Measurements from ENCODE around the gene ADD1.
"Not testable (repeated sequence)": the region's sequence is repeated elsewhere in the genome, so short reads cannot be mapped to it uniquely, and the experiment has no call there.

ADD1 gene

DNA sequence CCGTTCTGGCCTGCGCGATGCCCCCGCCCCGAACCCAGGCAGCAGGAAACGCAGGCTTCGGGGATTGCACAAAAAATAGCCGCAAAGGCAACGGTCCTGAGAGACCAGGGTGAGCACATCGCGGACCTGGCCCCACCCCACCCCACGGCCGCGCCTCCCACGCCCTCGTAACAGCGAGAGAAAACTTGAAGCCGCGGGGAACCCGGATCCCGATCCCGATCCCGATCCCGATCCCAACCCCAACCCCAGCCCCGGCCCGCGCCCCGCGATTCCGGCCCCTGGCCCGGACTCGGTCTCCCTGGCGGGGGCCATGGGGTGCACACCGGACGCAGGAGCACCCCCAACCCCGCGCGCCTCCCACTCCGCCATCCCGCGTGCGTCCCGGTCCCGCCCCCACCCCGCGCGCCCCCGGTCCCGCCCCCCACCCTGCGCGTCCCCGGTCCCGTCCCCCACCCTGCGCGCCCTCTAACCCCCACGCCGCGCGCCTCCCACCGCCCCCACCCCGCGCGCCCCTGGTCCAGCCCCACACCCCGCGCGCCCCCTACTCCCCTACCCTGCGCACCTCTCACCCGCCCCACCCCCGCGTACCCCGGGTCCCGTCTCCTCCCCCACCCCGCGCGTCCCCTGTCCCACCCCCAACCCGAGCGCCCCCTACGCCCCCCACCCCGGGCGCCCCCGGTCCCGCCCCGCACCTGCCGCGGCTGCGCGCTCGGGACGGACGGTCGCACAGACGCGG, 90.6 kb downstream of the ADD1 start:
- peak; percentile 56 for DNase-seq (ENCODE audit: low read depth)

DNA sequence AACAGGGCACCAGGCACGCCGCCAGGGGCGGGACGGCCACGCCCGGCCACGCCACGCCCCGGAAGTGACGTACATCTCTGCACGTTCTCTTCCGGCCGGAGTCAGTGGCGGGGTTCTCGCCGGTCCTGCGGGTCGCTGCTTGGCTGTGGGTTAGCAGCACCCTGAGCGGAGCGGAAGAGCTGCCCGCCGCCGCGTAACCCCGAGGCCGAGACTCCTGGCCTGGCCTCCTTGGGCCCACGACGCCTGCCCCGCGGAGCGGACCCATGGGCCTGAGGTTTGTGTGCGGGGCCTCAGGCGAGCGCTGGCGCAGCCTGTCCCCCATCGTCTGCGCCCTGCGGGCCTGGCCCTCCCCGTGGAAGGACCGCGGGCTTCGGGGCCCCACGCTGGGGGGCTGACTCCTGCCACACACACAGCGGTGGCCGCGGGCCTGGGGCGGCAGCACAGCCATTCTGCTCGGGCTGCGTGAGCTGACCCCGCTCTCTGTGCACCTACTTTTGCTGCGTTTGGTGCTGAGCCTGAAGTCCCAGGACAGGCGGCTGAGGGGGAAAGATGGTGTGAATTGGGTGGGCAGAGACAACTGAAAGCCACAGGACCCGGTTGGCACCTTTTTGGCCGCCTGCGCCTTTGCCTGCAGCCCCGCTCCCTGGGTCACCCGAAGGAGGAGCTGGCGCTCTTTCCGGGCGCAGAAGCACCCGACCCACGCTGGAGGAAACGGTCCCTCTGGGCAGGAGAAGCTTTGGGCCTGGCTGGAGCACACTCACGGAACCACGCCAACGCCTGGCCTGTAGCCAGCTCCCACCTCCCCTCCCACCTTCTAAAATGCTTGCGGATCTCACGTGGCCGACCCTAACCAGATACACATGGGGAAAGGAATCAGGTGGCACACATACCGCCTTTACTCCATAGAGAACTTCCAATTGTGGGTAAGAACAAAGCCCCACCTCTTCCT, 91.4 kb downstream of the ADD1 start:
- peak; percentile 90 for DNase-seq (ENCODE audit: low read depth)

DNA sequence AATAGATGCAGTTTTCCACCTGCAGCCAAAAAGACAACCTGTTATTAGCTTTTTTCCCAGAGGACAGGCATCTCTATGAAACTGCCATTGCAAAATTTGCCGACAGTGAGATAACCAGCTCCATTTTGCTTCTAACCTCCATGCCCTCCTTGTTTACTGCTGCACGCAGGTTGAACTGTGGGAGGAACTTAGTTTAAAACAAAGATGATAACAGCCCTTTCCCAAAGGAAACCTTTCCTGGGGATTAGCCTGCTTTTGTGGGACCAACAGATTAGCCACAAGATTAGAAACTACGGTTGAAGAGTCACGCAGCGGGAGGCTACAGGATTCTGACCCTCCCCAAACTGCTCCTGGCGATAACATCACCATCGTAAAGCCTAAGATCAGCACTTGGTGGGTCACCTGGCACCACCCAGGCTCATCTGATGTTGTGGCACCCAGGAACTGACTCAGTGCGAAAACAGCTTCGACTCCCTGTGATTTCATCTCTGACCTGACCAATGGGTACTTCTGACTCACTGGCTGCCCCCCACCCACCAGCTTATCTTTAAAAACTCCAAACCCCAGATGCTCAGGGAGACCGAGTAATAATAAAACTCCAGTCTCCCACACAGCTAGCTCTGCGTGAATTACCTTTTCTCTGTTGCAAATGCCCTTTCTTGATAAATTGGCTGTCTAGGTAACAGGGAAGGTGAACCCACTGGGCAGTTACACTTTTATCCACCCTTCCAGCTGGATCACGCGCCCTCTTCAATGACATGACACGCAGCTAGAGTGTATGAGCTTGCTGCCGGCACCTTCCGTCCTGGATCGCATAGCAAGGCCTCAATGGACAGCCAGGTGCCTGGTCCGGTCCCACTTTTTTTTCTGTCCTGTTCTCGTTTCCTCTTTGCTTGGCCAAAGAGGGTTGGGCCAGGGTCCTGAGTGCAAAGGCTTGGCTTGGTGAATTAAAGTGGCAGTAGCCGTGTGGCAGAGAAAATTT, 92.4 kb downstream of the ADD1 start:
- DNase-seq (ENCODE audit: low read depth), result peak; percentile 61

DNA sequence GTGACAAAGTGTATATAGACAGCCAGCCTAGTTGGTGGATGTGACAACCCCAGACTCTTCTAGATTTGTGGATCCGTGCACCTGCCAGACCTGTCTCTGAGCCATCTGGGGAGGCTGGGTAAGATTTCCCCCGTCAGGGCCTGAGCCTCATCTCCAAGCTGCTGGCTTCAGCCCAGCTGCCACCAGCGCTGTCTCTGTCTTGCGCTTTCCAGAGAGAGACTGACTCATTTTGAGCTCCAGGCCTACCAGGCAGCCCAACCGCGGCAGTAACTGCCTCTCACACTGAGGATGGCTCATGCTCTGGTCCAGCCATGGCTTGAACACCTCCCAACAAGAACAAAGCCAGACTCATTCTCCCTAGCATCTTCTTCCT, 93.1 kb downstream of the ADD1 start:
- DNase-seq (ENCODE audit: low read depth), result peak; percentile 75

DNA sequence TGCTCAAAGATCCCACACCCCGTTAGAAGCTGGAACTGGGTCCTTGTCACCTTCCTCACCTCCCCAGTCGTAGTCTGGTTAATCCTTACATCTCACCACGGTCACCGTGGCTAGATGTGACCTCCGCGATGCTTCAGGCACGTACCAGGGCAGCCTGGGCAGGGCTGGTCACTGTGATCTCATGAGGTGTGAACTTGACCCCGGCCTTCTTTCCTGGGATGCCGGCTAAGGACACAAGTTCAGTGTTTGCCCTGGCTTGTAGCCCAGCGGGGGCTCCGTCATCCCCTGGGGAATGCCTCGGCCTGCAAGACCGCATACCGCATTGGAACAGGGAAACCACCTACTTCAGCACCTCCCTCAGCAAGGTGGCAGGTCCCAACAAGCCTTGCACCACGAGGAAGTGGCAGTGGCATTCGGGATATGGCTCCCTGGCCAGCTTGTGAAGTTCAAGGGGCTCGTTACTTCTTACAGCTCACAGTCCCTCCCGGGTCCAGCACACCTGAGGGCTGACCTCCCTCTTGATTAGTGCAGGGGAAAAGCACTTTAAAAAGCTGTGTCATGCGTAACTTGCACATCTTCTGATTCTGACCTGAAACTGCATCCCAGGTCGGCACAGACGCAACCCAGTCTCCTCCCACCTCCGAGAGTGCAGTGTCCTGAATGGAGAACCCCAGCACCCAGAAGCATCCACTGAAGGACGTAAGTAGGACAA, 93.7 kb downstream of the ADD1 start:
- no peak for DNase-seq (ENCODE audit: low read depth)

DNA sequence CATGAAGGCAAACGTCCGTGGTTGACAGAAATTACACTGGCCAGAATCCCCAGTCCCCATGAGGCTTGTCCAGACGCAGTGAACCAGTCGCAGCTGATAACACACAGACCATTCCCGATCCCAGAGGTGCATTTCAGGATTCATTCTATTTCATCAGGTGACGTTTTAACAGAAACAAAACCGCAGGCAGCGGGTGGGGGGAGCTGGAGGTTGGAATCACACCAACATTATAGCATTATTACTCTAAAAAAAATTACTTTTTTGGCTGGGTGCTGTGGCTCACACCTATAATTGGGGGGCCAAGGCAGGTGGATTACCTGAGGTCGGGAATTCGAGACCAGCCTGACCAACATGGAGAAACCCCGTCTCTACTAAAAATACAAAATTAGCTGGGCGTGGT, 94.3 kb downstream of the ADD1 start:
- DNase-seq (ENCODE audit: low read depth), result no peak

DNA sequence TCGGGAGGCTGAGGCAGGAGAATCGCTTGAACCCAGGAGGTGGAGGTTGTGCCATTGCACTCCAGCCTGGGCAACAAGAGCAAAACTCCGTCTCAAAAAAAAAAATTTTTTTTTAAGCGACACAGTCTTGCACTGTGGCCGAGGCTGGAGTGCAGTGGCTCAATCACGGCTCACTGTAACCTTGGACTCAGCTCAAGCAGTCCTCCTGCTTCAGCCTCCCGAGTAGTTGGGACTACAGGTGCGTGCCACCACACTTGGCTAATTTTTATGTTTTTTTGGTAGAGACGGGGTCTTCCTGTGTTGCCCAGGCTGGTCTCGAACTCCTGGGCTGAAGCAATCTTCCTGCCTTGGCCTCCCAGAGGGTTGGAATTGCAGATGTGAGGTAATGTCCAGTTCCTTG, 94.8 kb downstream of the ADD1 start:
- DNase-seq (ENCODE audit: low read depth), result not testable (repeated sequence)

DNA sequence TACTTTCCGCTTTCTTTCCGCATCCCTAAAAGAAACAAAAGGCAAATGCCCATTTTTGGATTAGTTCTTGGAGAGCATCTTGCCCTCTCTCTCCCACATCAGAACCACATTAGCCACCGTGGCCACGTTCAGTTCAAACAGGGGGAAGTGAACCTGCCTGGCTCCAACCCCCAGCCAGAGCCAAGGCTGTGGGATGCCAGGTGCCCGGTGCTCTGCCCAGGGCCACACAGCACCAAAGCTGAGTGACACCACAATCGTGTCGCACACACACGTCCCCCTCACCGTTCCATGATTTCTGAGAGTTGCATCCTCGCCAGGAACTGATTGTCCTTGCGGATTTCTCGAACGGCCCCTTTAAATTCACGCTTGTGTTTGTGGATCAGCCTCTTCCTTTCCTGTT, 95.3 kb downstream of the ADD1 start:
- DNase-seq (ENCODE audit: low read depth), result no peak

DNA sequence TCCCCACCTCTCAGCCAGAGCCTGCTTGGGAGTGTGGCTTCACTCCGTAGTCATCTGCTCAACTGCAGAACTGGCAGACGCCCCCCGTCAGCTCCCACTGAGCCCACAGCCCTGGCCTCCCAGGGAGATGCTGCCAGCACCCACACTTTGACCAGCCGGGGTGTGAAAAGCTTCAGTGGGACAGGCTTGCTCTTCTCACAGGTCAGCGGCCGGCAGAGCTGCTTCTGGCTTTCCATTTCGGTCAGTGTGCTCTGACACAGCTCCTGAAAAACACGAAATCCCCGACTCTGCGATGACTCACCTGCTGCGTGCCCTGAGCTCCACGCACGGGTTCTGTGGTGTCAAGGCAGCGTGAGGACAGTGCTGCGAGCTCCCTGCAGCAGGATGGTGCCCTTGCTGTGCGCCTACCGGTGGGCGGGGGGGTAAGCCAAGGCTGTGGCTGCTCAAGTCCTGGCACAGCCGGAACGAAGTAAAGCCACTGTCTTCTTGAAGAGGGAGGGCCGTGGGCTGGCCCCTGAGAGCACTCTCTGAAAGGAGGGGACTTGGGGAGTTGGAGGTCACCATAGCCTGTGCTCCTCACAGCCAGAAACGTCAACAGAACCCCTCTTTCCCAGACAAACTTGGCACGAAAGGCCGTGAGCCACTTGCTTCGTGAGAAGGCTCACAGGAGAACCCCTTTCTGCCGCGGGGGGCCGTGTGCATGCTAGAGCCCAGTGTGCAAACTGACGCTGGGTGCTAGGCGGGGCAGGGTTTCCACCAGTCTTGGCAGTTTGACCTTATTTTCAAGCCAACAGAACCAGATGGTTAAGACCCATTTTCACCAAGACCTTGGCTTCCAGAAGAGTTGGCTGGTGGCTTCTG, 96.0 kb downstream of the ADD1 start:
- DNase-seq (ENCODE audit: low read depth), result no peak

DNA sequence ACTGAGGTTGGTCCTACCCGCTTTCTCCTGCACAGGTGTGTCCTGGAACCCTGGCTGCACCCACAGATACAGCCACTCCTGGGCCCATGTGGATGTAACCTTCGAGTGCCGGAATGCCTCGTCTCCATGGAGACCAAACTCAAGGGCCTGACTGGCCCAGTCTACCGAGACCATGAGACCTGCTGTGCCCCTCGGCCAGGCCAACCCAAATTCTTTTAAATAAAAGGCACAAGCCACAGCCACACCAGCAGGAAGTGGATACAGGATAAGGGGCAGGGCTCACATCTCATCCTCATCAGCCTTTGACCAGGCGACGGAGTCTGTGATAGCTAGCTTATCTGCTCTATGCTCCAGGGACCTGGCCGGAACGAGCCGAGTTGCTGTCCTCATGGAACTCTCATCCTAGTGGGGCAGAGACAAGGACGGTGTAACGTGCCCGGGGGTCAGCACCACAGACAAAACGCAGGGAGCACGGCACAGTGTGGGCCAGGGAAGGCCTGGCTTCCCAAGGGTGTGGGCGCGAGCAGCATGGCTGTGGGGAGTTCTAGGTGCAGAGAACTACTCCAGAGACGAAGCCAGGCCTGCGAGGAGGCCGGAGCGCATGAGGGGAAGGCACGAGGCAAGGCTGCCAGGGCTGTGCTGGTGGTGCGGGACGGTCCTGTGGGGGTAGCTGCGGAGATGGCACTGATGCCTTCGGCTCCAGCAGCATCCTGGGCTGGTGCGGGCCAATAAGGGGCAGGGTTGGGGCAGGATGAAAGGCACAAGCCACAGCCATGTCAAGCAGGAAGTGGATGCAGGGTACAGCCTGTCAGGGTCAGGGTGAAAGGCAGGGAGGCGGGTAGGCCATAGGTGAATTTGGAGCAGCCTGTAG, 96.9 kb downstream of the ADD1 start:
- DNase-seq (ENCODE audit: low read depth), result no peak

DNA sequence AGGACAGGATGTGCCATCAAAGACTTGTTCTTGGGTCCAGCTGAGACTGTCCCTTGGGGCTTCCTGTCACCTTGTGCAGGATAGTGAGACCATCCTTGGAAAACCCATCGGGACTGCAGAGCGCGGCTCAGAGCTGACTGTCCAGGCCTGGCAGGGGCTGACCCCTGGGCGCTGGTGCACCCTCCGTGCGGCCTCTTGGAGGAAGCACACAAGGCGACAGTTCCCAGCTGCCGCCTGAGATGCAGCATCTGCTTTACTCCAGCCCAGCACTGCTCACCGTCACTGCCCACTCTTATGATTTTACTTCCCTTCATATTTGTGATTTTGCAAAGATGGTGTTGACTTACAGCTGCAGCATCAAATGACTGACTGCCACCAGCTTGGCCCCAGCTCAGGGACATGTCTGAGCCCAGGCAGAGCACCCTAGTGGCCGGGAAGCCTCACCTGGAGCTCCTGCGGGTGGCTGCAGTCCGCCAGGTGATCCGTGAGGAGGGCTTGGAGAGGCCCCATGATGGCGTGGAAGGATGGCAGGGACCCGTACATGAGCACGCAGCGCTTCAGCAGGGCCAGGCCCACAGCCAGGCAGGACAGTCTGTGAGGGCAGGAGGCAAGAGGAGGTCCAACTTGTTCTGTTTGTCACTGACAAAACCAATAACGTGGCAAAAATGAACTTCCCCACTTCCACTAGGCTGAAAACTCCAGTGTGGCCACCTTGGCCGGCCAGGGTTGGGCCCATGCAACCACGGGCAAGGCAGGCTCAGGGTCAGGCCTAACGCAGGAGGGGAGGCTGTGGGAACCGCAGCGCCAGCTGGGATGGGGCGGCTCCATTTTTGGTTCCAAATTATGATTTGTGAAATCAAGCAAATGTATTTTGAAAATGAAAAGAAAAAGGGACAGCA, 97.7 kb downstream of the ADD1 start:
- DNase-seq (ENCODE audit: low read depth), result no peak

DNA sequence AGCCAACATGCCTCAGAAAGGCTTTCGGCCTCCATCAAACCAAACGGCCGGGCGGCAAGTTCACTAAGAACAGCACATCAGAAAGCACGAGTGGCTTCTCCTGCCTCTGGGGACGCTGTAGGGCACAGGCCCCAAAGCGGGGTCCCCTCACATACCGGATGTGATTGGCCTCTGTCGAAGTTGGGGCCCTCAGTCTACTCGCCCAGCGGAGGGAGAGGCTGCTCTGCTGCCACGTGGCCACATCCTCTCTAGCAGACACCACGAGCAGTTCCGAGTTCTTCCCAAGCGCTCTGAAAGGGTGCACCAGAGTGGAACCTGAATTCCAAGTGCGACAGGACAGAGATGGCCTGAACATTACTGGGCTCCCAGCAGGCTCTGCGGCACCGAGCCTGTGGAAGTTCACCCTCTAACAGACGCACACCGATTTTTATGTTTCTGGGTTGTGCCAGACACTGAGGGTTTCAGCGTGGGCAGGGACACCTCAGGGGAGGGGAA, 98.4 kb downstream of the ADD1 start:
- no peak for DNase-seq (ENCODE audit: low read depth)

DNA sequence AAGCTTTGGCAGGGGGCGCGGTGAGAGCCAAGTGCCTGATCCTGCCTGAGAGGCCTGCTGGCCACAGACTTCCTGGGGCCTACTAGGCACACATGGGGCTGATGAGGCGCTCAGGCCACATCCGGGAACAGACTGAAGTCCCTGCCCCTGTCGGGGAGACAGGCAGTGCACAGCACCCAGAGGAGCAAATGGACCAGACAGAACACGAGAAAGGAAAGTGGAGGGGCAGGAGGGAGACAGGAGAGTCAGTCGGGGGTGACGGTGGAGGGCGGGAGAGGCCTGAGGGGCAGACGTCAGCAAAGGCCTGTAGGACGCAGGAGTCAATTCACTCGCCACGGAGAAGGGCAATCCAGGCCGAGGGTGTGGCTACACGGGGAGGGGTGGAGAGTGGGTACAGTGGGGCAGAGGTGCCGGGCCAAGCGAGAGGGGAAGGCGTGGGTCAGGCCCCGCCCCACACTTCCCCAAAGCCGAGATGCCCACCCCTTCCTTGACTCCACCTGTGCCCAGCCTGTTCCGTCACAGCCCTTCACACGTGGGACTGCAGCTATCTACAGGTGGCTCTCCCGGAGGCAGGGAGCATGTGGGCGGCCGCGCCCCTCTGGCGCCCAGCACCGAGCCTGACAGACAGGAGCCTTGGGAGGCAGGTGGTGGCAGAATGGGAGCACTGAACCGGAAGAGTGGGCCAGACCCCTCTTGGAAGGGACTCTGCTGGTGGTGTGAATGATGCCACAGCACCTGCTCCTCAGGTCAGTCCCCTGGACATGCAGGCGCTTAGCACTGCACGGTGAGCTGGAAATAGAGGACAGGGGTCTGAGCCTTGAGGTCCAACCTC, 99.1 kb downstream of the ADD1 start:
- DNase-seq (ENCODE audit: low read depth), result no peak

DNA sequence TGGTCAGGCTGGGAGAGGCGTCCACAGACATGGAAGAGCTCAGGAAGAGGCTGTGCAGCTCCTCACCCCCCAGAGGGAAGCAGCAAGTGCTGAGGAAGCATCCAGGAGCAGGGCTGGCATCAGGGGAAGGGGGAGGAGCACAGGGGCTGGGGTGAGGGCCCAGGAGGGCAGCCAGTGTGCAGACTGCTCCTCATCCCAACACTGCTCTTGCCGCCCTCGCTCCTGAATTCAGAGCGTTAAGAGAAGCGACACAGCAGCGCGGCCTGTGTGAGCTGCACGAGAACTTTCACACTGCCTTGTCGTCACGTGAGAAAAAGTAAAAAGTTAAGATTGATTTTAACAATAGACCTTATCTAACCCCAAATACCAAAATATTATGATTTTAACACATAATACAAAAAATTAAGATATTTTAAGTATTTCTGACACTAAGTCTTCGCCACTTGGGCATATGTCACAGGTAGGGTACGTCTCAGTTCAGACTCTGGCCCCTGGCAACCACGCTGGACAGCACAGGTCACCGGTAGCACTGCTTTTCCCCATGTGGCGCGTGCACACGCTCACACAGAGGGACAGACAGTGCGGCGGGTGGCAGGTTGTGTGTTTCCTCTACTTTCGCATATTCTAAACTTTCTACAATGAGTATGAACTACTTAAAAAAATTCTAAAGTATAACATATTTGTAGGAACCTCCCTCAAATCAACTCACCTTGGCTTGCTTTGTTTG, 99.9 kb downstream of the ADD1 start:
- no peak for DNase-seq (ENCODE audit: low read depth)

DNA sequence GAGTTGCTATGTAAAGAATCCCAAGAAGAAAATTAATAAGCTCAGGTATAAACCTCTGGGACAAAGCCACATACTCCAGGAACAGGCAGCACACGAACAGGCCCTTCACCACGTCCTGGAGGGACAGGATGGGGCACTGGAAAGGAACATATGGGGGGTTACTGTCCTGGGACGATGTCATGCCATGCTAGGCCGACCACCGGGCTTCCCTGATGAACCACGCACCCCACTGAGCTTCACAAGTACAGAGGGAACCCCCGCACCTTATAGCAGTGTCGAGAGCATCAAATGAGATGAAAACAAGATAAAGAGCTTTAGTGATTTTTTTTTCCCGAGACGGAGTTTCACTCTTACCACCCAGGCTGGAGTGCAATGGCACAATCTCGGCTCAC, 100.4 kb downstream of the ADD1 start:
- DNase-seq (ENCODE audit: low read depth), result no peak

Measured in EH (cell line).